ENCODE results near the gene SPRY4.

The SPRY4 gene

DNA sequence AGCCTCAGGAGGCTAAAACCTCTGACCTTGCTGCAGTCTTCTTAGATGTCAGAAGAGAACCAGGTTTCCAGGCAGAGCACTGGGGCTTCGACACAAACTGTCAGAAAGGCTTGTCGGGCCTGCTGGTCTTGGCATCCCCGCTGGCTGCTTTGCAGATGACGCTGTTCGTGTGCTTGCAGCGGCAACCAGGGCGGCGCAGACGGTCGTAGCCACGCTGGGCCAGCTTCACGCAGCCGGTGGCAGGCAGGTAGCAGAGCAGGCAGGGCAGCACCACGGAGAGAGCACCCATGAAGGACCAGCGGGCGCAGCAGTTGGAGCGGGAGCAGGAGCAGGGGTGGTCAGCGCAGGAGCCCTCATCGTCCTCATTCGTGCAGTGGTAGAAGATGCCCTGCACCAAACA, 10.7 kb downstream of the SPRY4 start:
- H3K4me3 ChIP-seq (ENCODE audit: low read depth, low read length) = no peak overlapping the region
- no peak for TF ChIP-seq CTCF (IDR thresholded peaks at IDR 0.05; ENCODE audit: low read depth, low read length)

- H3K4me3 ChIP-seq (ENCODE audit: low read depth, low read length) = no peak overlapping the region
- TF ChIP-seq CTCF (IDR thresholded peaks at IDR 0.05; ENCODE audit: low read depth, low read length) = no peak
Measured at GRCh38 chr5:142313682-142314081, 11.1 kb downstream of the SPRY4 start.

DNA sequence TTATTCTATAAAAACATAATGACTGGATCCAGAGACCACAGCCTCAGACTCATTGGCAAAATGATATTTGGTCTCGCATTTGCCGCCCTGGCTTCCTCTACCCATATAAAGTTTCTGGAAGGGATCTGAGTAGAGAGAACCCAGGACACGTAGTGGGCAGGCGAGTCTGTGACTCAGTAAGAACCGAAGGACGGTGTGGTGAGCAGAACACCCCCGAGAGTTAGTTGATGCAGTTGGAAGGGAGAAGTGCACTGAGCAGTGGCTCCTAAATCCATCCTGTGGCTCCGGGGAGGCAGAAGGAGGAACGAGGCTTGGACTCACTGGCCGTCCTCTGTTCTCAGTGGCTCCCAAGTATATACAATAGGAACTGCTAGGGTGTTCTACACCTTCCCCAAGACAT, 11.5 kb downstream of the SPRY4 start:
- no peak for TF ChIP-seq CTCF (IDR thresholded peaks at IDR 0.05; ENCODE audit: low read depth, low read length)
- H3K4me3 ChIP-seq (ENCODE audit: low read depth, low read length) = no peak overlapping the region

DNA sequence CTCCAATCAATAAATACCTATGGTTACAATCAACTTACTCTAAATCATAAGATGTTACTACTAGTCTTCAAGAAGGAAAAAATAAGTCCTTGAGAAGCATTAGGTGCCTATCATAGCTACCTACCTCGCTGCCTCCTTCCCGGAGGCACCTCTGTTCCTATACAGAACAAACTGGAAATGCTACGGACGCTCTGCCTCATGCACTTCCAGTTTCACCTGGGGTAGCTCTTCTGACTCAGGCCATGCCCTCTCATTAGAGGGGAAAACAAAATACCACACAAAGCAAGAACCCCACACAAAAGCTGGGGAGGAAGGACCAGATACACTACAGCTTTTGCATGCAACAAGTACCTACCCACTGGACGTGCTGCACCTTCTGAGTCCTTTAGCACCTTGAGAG, 12.4 kb downstream of the SPRY4 start:
- no peak overlapping the region for H3K4me3 ChIP-seq (ENCODE audit: low read depth, low read length)
- TF ChIP-seq CTCF (IDR thresholded peaks at IDR 0.05; ENCODE audit: low read depth, low read length) = no peak

DNA sequence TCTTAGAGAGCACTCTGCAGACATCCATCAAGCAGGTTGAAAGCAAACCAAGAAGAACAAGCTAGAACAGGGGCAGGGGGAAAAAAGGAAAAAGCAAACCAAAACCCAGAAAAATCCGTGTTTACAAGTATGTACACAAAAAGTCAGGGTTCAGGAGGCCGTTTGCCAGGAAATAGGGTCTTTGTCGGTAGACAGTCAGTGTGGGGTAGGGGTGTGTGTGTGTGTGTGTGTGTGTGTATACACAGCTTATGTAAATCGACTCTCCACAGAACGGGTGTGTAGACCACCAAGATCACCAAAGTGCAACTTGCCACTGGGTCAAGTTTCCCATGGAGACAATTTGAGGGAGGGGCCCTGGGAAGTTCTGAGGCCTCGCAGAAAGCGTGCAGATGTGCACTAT, 13.1 kb downstream of the SPRY4 start:
- no peak overlapping the region for H3K4me3 ChIP-seq (ENCODE audit: low read depth, low read length)
- TF ChIP-seq CTCF (IDR thresholded peaks at IDR 0.05; ENCODE audit: low read depth, low read length) = no peak

GRCh38 chr5:142310803-142311202, 14.0 kb downstream of the SPRY4 start:
- TF ChIP-seq CTCF (IDR thresholded peaks at IDR 0.05; ENCODE audit: low read depth, low read length) = no peak
- no peak overlapping the region for H3K4me3 ChIP-seq (ENCODE audit: low read depth, low read length)

DNA sequence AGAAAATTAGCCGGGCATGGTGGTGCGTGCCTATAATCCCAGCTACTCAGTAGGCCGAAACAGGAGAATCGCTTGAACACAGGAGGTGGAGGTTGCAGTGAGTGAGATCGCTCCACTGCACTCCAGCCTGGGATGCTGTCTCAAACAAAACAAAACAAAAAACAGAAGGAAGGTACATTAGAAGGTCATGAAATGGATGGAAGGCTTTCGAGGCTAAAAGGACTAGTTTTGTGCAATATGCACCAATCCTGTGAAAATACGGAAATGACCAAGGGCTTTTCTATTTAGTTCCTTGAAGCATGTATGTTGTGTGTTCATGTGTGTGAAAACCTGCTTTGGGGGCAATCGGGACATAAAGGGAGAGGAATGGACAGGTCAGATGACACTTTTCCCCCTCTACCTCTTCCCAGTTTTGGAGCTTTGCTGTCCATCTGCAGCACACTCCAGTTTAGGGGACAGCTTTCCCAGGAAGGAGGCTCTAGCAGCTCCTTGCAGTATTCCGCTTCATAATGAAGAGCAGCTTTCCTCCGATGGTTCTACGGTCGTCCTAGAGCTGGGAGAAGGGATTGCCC, 15.0 kb downstream of the SPRY4 start:
- H3K4me3 ChIP-seq (ENCODE audit: low read depth, low read length) = no peak overlapping the region
- no peak for TF ChIP-seq CTCF (IDR thresholded peaks at IDR 0.05; ENCODE audit: low read depth, low read length)

All from WI38 (cell line).